ENCODE measurements around the gene KCNJ16. TPM values are rescaled to one million over a fixed set of nuclear protein-coding genes. Genes with fewer than 3 reads are reported as not detected.

KCNJ16 gene
- polyA plus RNA-seq, 2 of the 4 experiments (the other 2 are of a cell fraction): 0.87 to 1.6 TPM

DNA sequence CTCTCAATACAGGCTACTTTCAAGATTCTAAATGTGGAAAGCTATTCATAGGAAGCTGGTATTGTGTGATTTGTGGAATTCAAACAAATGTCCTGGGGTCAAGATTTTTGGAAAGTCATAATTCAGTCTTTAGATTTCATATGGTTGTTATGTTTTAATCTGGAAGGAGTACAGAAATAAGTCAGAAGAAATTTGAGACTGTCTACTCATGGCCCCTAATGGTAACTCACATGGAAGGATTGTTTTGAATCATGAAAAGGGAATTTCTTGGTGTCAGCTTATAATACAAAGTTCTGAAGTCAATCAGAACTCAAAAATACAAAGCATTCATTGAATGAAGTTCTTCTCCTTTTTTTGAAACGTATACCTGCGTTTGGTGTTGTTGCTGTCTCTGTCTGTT is 97.4 kb downstream of the KCNJ16 start:
- H3K27ac ChIP-seq: no peak overlapping the region
- CTCF ChIA-PET: interaction anchor here (1.0 to 1.2 kb wide), 2 partner anchors 9 to 647 kb away, joined by 3 read pairs; no protein-coding TSS in a partner anchor
- 62% methylated on average over 2 of the region's 2 CpGs for WGBS (ENCODE audit: missing lambda C conversion rate)

DNA sequence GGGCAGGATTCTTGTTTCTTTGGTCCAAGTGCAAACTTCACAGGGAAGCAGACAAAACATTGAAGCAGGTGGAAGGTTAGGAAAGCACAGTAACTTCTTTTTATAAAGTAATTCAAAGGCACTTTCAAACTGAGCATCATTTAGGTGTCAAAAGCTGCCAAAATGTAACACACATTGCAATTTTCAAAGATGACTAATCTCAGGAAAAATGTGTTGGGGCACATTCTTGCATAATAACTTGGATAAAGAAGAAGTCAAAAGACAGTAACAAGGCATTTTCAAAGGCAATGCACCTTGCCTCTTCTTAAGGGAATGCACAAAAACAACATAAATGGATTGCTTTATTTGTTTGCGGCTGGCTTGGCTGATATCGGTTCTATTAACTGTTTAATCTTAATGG is 97.9 kb downstream of the KCNJ16 start:
- no peak for DNase-seq (ENCODE audit: low read depth in 1 of 2, low spot score in 1 of 2)
- POLR2A ChIA-PET: no interaction called here
- WGBS (ENCODE audit: missing lambda C conversion rate): 83% methylated on average over 2 of the region's 2 CpGs
- H3K4me1 ChIP-seq: peaks cover 8% of the 10 kb centered on the region
- no peak overlapping the region for H3K4me2 ChIP-seq
- TF ChIP-seq GATA3 (IDR thresholded peaks at IDR 0.05; ENCODE audit: borderline replicate concordance) (no peak), FOXS1 (CRISPR knock-in tag; IDR thresholded peaks at IDR 0.05) (no peak), SMC3 (IDR thresholded peaks at IDR 0.05) (no peak), ZSCAN20 (CRISPR knock-in tag; IDR thresholded peaks at IDR 0.05) (no peak), MAFK (IDR thresholded peaks at IDR 0.05; ENCODE audit: partially characterized antibody) (no peak), HOXB5 (CRISPR knock-in tag; IDR thresholded peaks at IDR 0.05) (no peak), RARB (CRISPR knock-in tag; IDR thresholded peaks at IDR 0.05) (no peak), PHF8 (IDR thresholded peaks at IDR 0.05; ENCODE audit: borderline replicate concordance, low read depth) (no peak), FOSB (CRISPR knock-in tag; IDR thresholded peaks at IDR 0.05) (no peak)
- TF ChIP-seq, protein P1, sequence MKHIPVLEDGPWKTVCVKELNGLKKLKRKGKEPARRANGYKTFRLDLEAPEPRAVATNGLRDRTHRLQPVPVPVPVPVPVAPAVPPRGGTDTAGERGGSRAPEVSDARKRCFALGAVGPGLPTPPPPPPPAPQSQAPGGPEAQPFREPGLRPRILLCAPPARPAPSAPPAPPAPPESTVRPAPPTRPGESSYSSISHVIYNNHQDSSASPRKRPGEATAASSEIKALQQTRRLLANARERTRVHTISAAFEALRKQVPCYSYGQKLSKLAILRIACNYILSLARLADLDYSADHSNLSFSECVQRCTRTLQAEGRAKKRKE (CRISPR knock-in tag; IDR thresholded peaks at IDR 0.05; ENCODE audit: low read depth): no peak
- TF ChIP-seq, protein P2, sequence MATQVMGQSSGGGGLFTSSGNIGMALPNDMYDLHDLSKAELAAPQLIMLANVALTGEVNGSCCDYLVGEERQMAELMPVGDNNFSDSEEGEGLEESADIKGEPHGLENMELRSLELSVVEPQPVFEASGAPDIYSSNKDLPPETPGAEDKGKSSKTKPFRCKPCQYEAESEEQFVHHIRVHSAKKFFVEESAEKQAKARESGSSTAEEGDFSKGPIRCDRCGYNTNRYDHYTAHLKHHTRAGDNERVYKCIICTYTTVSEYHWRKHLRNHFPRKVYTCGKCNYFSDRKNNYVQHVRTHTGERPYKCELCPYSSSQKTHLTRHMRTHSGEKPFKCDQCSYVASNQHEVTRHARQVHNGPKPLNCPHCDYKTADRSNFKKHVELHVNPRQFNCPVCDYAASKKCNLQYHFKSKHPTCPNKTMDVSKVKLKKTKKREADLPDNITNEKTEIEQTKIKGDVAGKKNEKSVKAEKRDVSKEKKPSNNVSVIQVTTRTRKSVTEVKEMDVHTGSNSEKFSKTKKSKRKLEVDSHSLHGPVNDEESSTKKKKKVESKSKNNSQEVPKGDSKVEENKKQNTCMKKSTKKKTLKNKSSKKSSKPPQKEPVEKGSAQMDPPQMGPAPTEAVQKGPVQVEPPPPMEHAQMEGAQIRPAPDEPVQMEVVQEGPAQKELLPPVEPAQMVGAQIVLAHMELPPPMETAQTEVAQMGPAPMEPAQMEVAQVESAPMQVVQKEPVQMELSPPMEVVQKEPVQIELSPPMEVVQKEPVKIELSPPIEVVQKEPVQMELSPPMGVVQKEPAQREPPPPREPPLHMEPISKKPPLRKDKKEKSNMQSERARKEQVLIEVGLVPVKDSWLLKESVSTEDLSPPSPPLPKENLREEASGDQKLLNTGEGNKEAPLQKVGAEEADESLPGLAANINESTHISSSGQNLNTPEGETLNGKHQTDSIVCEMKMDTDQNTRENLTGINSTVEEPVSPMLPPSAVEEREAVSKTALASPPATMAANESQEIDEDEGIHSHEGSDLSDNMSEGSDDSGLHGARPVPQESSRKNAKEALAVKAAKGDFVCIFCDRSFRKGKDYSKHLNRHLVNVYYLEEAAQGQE (IDR thresholded peaks at IDR 0.05): no peak
- TF ChIP-seq, protein P3, sequence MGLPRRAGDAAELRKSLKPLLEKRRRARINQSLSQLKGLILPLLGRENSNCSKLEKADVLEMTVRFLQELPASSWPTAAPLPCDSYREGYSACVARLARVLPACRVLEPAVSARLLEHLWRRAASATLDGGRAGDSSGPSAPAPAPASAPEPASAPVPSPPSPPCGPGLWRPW (IDR thresholded peaks at IDR 0.05): no peak
- TF ChIP-seq, protein P4, sequence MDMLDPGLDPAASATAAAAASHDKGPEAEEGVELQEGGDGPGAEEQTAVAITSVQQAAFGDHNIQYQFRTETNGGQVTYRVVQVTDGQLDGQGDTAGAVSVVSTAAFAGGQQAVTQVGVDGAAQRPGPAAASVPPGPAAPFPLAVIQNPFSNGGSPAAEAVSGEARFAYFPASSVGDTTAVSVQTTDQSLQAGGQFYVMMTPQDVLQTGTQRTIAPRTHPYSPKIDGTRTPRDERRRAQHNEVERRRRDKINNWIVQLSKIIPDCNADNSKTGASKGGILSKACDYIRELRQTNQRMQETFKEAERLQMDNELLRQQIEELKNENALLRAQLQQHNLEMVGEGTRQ (IDR thresholded peaks at IDR 0.05): no peak
- no peak overlapping the region for H3K4me3 ChIP-seq
- ATAC-seq: no peak
- no peak overlapping the region for H3K27ac ChIP-seq
- CTCF ChIA-PET: interaction anchor here (1.0 to 1.2 kb wide), 2 partner anchors 9 to 647 kb away, joined by 3 read pairs; no protein-coding TSS in a partner anchor
- FAIRE-seq: no peak
- H3K9me3 ChIP-seq: no peaks in the 10 kb centered on the region

More for the DNA sequence above, 97.4 kb downstream of the KCNJ16 start:
- Histone ChIP-seq H3K4me3 (no peak overlapping the region), H3K4me1 (peaks cover 10% of the 10 kb centered on the region), H3K4me2 (no peak overlapping the region), H3K9me3 (no peaks in the 10 kb centered on the region)
- DNase-seq (ENCODE audit: low read depth in 1 of 2, low spot score in 1 of 2) (no peak), ATAC-seq (no peak), FAIRE-seq (no peak)
- POLR2A ChIA-PET: interaction anchor here (0.5 kb wide), 1 partner anchor 18 kb away, joined by 9 read pairs; no protein-coding TSS in a partner anchor
- TF ChIP-seq NR3C1 (IDR thresholded peaks at IDR 0.05) (no peak), KDM5A (IDR thresholded peaks at IDR 0.05) (no peak), HOXB13 (CRISPR knock-in tag; IDR thresholded peaks at IDR 0.05; ENCODE audit: low read depth) (no peak), JUNB (IDR thresholded peaks at IDR 0.05) (no peak), RNF2 (IDR thresholded peaks at IDR 0.05; ENCODE audit: borderline replicate concordance, low read depth) (no peak)
- TF ChIP-seq, protein P4 (IDR thresholded peaks at IDR 0.05): no peak

Data from A549 (cell line).